GM19239 (cell line): ENCODE measurements around the gene COQ7.

Experiments used
- DNase-seq: peaks from one replicate; pipeline ENCODE4 v3.0.0; 2011; ENCODE audit warnings: low spot score; ENCODE audit not compliant: insufficient read length
- FAIRE-seq: peaks from 2 replicates; lab custom pipeline; 2011; peaks lifted over from hg19 to GRCh38; lab: Jason Lieb, UNC

The COQ7 gene

GRCh38 chr16:19067349-19068236, at the start of gene COQ7:
COQ7 (plus strand) TSS chr16:19067614; CDS start chr16:19067665, 51 bp downstream.
- peak; percentile 98 for FAIRE-seq
- peak; percentile 90 for DNase-seq

- FAIRE-seq = no peak
- no peak for DNase-seq
These were observed 46.7 kb upstream of the COQ7 start for GRCh38 chr16:19020689-19021088.

GRCh38 chr16:19021747-19022146, 45.7 kb upstream of the COQ7 start:
- FAIRE-seq = no peak

GRCh38 chr16:19027416-19027815, 40.0 kb upstream of the COQ7 start:
- DNase-seq = no peak

More at GRCh38 chr16:19021747-19022146, 45.7 kb upstream of the COQ7 start:
- DNase-seq = no peak

GRCh38 chr16:19029980-19030379, 37.4 kb upstream of the COQ7 start:
- FAIRE-seq (no peak), DNase-seq (no peak)

More at GRCh38 chr16:19027416-19027815, 40.0 kb upstream of the COQ7 start:
- no peak for FAIRE-seq

- FAIRE-seq = no peak
- no peak for DNase-seq
These were observed 35.7 kb upstream of the COQ7 start for GRCh38 chr16:19031738-19032137.

- FAIRE-seq = no peak
- no peak for DNase-seq
These were observed 33.7 kb upstream of the COQ7 start for GRCh38 chr16:19033761-19034160.

GRCh38 chr16:19040400-19040799, 27.0 kb upstream of the COQ7 start:
- FAIRE-seq = no peak
- DNase-seq = no peak

GRCh38 chr16:19044769-19045168, 22.6 kb upstream of the COQ7 start:
- FAIRE-seq (no peak), DNase-seq (no peak)

GRCh38 chr16:19046062-19046461, 21.4 kb upstream of the COQ7 start:
- FAIRE-seq (no peak), DNase-seq (no peak)

GRCh38 chr16:19062706-19063105, 4.7 kb upstream of the COQ7 start:
- no peak for FAIRE-seq
- no peak for DNase-seq

- no peak for FAIRE-seq
- DNase-seq = no peak
These were observed 446 bp upstream of the COQ7 start for GRCh38 chr16:19066988-19067348.

GRCh38 chr16:19068237-19068815, 912 bp downstream of the COQ7 start:
- no peak for DNase-seq
- FAIRE-seq = no peak

- no peak for FAIRE-seq
- DNase-seq = no peak
These were observed 4.7 kb downstream of the COQ7 start for GRCh38 chr16:19071811-19072777.

GRCh38 chr16:19073344-19073743, 5.9 kb downstream of the COQ7 start:
- DNase-seq = no peak
- FAIRE-seq = no peak

GRCh38 chr16:19073863-19074262, 6.4 kb downstream of the COQ7 start:
- DNase-seq = no peak
- no peak for FAIRE-seq

GRCh38 chr16:19075511-19075910, 8.1 kb downstream of the COQ7 start:
- no peak for FAIRE-seq
- no peak for DNase-seq

GRCh38 chr16:19077879-19078278, 10.5 kb downstream of the COQ7 start:
- no peak for FAIRE-seq
- DNase-seq = no peak

GRCh38 chr16:19083670-19084069, 16.3 kb downstream of the COQ7 start:
- DNase-seq (no peak), FAIRE-seq (no peak)

- FAIRE-seq (no peak), DNase-seq (no peak)
These were observed 16.7 kb downstream of the COQ7 start for GRCh38 chr16:19084139-19084538.

- FAIRE-seq (no peak), DNase-seq (no peak)
These were observed 17.5 kb downstream of the COQ7 start for GRCh38 chr16:19084879-19085278.
